Kidney epithelial cell (primary cell): ENCODE results near the gene MUC4. TPM values are rescaled to one million over a fixed set of nuclear protein-coding genes. Genes with fewer than 3 reads are reported as not detected.
"Not testable (repeated sequence)": the region's sequence is repeated elsewhere in the genome, so short reads cannot be mapped to it uniquely, and the experiment has no call there.

Experiments
- DNase-seq: peaks from one replicate; pipeline ENCODE4 v3.0.0-alpha.2; 2010; ENCODE audit warnings: low read depth
- H3K27me3 ChIP-seq: 2 replicates; pipeline ENCODE4 v1.6.0; 2011; ENCODE audit warnings: low read length; ENCODE audit not compliant: control insufficient read depth, insufficient read depth
- H3K36me3 ChIP-seq: 2 replicates; pipeline ENCODE4 v1.5.1; 2011; ENCODE audit warnings: low read length; ENCODE audit not compliant: control insufficient read depth, insufficient read depth
- H3K4me3 ChIP-seq: 2 replicates; pipeline ENCODE4 v1.5.1; 2011; ENCODE audit warnings: low read depth, mild to moderate bottlenecking, control low read depth, low read length
- total RNA-seq: library from RNA; depleted of rRNA; stranded (reverse); fragments of >200 nt; gene quantifications from 2 replicates; pipeline ENCODE4 v1.2.3, GENCODE V29; 2015
- TF ChIP-seq, protein P1 (sequence below): IDR thresholded peaks from 2 replicates; pipeline ENCODE4 v1.5.1; 2011; ENCODE audit warnings: mild to moderate bottlenecking, moderate library complexity, low read length, control low read depth, inconsistent platforms; ENCODE audit not compliant: insufficient read depth, poor library complexity, severe bottlenecking

The MUC4 gene
- total RNA-seq, 1 donor from 2014 or later = 6.9 TPM

DNA sequence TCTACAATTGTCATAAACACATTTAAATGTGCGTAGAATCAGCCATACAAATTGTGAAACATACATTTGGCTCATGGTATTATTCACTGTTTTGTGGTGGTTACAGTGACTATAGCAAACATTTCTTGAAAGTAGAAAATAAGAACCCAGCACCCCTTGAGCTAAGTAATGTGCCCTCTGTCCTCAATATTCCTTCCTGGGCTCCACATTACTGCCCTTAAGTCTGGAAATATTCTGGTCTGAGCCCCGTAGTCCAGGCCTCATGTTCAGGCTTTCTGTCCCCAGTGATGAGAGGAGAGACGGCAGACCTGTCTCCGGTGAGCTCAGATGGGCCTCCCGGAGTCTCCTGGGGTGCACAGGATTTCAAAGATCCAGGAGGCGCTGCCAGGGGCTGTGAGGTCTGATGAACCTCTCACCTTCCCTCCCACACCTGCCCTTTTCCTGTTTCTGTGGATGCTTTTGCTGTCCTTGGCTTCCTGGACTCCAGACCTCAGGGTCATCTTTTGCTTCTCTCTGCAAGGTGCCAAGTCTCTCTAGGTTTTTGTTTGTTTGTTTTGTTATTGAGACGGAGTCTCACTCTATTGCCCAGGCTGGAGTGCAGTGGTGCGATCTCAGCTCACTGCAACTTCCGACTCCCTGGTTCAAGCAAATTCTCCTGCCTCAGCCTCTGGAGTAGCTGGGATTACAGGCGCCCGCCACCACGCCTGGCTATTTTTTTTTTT is 99.8 kb downstream of the MUC4 start:
- no peak for DNase-seq
- no peaks in the 10 kb centered on the region for H3K27me3 ChIP-seq
- no peak overlapping the region for H3K4me3 ChIP-seq
- TF ChIP-seq, protein P1, sequence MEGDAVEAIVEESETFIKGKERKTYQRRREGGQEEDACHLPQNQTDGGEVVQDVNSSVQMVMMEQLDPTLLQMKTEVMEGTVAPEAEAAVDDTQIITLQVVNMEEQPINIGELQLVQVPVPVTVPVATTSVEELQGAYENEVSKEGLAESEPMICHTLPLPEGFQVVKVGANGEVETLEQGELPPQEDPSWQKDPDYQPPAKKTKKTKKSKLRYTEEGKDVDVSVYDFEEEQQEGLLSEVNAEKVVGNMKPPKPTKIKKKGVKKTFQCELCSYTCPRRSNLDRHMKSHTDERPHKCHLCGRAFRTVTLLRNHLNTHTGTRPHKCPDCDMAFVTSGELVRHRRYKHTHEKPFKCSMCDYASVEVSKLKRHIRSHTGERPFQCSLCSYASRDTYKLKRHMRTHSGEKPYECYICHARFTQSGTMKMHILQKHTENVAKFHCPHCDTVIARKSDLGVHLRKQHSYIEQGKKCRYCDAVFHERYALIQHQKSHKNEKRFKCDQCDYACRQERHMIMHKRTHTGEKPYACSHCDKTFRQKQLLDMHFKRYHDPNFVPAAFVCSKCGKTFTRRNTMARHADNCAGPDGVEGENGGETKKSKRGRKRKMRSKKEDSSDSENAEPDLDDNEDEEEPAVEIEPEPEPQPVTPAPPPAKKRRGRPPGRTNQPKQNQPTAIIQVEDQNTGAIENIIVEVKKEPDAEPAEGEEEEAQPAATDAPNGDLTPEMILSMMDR = no peak
- no peaks in the 10 kb centered on the region for H3K36me3 ChIP-seq

- not testable (repeated sequence) for H3K36me3 ChIP-seq, DNase-seq, H3K27me3 ChIP-seq, H3K4me3 ChIP-seq
These were observed 100.5 kb downstream of the MUC4 start for GRCh38 chr3:195711091-195711812.

DNA sequence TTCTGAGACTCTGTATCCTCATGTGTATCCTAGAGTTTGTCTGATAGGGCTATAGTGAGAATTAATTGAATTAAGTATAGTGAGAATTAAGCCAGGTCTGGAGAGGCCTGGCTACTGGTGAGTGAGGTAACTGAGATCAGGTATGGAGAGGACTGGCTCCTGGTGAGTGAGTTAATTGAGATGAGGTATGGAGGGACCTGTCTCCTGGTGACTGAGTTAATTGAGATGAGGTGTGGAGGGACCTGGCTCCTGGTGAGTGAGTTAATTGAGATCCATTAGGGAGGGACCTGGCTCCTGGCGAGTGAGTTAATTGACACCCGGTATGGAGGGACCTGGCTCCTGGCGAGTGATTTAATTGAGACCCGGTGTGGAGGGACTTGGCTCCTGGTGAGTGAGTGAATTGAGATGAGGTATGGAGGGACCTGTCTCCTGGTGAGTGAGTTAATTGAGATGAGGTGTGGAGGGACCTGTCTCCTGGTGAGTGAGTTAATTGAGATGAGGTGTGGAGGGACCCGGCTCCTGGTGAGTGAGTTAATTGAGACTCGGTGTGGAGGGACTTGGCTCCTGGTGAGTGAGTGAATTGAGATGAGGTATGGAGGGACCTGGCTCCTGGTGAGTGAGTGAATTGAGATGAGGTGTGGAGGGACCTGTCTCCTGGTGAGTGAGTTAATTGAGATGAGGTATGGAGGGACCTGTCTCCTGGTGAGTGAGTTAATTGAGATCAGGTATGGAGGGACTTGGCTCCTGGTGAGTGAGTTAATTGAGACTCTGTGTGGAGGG is 101.4 kb downstream of the MUC4 start:
- not testable (repeated sequence) for H3K4me3 ChIP-seq, DNase-seq, H3K27me3 ChIP-seq, H3K36me3 ChIP-seq

DNA sequence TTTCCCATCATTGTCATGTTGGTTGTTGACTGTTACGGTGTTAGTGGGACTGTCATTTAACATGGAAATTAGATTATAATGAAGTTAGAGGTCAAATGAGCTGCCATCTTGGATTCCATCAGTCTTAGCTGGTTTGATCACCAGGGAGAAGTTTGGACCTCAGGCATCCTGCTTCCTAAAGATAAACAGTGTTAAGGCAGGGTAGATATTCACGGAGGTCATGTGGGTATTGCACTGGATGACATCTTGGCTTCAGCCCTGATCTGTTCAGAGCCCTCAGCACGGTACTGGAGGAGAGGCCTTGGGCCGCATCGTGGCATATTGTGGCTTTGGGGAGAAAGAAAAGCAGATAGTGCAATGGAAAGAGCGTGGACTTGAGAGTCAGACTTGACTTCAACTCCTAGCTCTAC is 102.0 kb downstream of the MUC4 start:
- no peak for DNase-seq
- H3K36me3 ChIP-seq = no peaks in the 10 kb centered on the region
- peaks cover 2% of the 10 kb centered on the region for H3K27me3 ChIP-seq
- H3K4me3 ChIP-seq = no peak overlapping the region
- TF ChIP-seq, protein P1 = no peak

DNA sequence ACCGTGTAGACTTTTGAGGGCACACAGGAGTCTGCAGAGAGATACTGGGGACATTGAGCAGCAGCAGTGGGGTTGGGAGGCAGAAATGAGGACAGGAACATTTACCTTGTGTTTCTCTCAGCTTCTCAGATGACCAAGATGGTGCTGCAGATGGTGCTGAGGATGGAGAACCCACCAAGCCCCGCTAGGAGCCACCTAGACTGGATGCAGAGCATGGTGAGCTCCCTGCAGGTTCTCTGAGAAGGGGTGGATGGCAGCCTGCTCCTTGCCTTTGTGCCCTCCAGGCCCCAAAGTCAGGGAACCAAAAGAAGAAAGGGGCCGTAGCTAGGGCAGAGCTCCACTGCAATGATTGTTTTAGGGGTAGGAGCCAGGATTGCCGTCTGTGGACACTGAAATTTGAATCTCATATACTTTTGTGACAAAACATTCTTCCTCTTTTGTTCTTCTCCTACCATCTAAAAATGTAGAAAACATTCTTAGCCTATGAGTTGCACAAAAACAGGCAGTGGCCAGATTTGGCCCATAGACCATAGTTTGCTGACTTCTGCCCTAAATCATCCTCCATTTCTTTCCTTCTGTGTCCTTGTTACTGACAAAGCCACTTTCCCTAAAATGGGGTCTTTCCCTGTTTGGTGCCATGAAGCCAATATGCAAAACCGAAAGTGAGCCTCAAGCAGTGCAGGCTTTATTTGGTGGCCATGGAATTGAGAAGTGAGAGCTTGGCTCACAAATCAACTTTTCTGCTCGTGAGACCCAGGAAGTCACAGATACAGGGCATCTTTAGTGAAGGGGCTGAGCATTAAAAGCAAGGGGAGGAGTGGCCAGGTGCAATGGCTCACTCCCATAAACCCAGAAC is 102.9 kb downstream of the MUC4 start:
- no peak for DNase-seq
- Histone ChIP-seq H3K4me3 (no peak overlapping the region), H3K36me3 (no peaks in the 10 kb centered on the region), H3K27me3 (peaks cover 2% of the 10 kb centered on the region)
- TF ChIP-seq, protein P1 = no peak

- TF ChIP-seq, protein P1 = no peak
- no peaks in the 10 kb centered on the region for H3K36me3 ChIP-seq
- no peak overlapping the region for H3K4me3 ChIP-seq
- H3K27me3 ChIP-seq = peaks cover 2% of the 10 kb centered on the region
- no peak for DNase-seq
These were observed 103.7 kb downstream of the MUC4 start for GRCh38 chr3:195708061-195708460.
